ENCODE data around the gene RBFA.
"Not testable (repeated sequence)": the region's sequence is repeated elsewhere in the genome, so short reads cannot be mapped to it uniquely, and the experiment has no call there.

The RBFA gene, protein sequence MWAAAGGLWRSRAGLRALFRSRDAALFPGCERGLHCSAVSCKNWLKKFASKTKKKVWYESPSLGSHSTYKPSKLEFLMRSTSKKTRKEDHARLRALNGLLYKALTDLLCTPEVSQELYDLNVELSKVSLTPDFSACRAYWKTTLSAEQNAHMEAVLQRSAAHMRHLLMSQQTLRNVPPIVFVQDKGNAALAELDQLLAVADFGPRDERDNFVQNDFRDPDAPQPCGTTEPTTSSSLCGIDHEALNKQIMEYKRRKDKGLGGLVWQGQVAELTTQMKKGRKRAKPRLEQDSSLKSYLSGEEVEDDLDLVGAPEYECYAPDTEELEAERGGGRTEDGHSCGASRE

DNA sequence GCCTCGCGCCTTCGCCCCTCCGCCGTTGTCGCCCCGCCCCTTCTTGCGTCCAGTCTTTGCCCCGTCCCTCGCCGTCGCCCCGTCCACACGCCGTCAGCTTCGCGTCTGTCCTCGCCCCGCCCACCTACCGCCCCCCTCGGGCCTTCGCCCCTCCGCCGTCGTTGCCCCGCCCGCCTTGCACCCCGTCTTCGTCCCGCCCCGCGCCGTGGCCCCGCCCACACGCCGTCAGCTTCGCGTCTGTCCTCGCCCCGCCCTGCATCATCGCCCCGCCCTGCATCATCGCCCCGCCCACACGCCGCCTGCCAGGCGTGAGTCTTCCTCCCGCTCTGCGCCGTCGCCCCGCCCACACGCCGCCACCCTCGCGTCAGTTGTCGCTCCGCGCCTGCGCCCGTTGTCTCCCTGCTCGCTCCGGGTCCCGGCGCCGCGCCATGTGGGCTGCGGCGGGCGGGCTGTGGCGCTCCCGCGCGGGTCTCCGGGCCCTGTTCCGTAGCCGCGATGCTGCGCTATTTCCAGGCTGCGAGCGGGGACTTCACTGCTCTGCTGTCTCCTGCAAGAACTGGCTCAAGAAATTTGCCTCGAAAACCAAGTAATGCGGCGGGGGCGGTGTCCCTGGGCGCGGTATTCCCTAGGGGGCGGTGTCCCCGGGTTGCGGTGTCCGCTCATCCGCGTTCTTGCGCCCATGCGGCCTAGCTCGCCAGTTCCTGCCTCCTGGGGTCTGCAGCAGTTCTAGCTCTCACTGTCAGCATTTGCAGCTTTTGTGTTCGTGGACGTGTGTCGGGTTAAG is at the start of gene RBFA:
TSS of gene RBFA (plus strand) at position 367 of the 784 bp plus-strand sequence. CDS start at position 429, 62 bp downstream.
- DNase-seq (ENCODE audit: low read depth in 4 of 4, low spot score in 1 of 4): peak; percentile 98 to 100 (median 99)

DNA sequence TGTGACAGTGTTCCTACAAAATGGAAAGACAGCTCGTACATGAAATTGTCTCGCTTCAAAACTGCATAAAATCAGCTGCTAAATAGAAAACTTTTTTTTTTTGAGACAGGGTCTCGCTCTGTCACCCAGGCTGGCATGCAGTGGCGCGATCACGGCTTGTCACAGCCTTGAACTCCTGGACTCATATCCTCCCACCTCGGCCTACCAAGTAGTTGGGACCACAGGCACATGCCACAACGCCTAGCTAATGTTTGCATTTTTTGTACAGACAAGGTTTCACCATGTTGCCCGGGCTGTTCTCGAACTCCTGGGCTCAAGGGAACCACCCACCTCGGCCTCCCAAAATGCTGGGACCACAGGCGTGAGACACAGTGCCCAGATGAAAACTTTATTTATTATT is 49.1 kb upstream of the RBFA start:
- no peak for DNase-seq (ENCODE audit: low read depth in 4 of 4, low spot score in 1 of 4)

DNA sequence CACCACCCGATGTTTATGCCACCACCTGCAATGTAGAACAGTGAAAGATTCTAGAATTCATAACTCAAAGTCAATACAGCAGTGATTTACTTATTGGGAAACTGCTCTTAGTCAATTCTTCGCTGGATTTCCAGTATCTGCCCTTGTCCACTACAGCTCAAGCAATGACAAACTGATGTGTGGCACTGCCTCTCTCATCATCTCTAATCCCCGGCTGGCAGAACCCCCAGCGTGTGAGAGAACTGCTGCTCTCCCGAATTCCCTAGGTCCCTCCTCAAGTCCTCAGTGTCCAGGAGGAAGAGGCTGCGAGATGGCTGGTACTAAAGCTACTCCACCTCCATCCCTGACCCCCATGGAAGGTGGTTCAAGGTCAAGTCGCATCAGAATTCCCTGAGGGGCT is 47.5 kb upstream of the RBFA start:
- no peak for DNase-seq (ENCODE audit: low read depth in 4 of 4, low spot score in 1 of 4)

DNA sequence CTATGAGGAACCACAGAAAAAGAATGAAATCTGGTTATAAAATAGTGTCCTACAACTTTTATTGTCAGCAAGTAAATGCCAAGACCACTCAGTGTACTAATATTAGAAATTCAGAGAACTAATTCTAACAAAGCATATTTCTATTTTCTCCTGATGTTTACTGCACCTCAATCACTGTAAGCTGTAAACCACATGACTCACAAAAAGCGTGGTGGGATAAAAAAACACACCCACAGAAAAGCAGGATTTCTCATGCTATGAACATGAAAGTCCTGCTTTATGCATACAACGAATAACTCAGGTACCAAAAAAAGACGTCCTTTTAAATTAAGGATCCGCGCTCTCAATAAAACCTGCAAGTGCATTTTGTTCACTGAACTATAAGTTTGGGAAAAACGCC is 46.7 kb upstream of the RBFA start:
- DNase-seq (ENCODE audit: low read depth in 4 of 4, low spot score in 1 of 4): no peak

DNA sequence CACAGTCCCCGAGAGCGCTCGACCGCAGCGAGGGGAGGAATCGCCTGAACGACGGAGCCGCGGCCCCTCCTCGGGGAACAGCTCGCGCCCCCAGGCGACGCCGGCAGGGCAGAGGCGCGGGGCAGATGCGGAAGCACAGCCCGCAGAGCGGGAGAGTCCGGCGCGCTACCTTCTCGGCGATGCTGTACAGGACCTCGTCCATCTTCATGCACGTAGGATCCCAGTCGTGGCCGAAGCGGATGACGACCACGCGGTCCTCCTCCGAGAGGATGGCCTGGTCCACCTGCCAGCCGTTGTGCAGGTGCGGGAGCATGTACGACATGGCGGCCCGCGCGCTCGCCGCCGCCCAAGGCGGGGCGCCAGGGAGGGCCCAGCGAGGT is 46.2 kb upstream of the RBFA start:
- peak in 3 of 4 experiments; percentile 33 to 44 (median 33) for DNase-seq (ENCODE audit: low read depth in 4 of 4, low spot score in 1 of 4)

DNA sequence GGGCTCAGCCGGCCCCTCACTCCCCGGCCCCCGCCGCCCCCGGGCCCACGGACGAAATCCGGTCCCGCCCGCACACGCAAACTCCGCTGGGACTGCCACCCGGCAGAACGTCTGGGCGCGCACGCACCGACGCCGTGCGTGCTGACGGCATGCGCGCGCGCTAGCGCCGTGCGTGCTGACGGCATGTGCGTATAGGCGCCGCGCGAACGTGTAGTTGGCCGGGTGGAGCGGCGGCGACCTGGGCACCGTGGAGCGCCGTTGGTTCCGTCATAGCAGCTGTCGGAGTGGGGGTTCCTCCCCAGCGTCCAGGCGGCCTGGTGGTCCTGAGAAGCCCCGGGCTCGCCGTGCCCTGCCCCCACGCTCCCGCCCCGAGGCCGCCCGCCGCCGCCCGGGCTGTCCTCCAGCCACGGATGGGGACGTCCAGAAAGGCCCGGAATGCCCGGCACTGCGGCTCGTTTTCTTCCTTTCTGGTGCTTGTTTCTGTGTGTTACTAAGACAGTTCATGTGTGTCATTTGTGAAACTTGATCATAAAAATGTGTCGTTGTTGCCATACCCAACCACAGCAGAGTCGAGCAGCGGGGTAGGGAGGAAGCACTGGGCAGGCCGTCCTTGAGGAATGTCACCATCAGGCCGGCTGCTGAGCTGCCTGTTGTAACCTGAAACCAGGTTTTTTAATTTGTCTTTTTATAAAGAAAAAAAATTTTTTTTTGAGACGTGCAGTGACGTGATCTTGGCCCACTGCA is 45.6 kb upstream of the RBFA start, which contains the start of gene TXNL4A:
TSS of gene TXNL4A (minus strand) at position 113 of the 744 bp plus-strand sequence. CDS start 171 bp downstream, outside the sequence.
- peak; percentile 57 to 81 (median 69) for DNase-seq (ENCODE audit: low read depth in 4 of 4, low spot score in 1 of 4)

DNA sequence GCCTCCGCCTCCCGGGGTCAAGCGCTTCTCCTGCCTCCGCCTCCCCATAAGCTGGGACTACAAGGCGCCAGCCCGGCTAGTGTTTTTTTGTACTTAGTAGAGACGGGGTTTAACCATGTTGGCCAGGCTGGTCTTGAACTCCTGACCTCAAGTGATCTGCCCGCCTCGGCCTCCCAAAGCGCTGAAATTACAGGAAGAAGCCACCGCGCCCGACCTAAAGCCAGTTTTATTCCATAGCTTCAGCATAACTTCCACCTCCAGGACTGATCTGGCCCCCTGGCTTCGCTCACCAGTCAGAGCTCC is 45.1 kb upstream of the RBFA start:
- DNase-seq (ENCODE audit: low read depth in 4 of 4, low spot score in 1 of 4): no peak

DNA sequence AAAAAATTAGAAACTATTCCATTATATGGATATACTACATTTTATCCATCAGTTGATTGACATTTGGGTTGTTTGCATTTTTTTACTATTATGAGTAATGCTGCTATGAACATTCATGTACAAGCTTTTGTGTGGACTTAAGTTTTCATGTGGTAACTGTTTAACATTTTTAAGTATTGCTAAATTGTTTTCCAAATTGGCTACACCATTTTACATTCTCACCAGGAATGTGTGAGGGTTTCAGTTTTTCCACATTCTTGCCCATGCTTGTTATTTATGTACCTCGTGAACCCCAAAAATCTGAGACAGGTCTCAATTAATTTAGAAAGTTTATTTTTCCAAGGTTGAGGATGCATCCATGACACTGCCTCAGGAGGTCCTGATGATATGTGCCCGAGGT is 42.7 kb upstream of the RBFA start:
- no peak for DNase-seq (ENCODE audit: low read depth in 4 of 4, low spot score in 1 of 4)

DNA sequence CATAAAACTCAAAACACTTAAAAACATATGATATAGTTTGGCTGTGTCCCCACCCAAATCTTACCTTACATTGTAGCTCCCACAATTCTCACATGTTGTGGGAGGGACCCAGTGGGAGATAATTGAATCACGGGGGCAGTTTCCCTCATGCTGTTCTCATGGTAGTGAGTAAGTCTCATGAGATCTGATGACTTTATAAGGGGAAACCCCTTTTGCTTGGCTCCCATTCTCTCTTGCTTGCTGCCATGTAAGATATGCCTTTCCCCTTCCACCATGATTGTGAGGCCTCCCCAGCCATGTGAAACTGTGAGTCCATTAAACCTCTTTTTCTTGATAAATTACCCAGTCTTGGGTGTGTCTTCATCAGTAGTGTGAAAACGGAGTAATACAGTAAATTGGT is 34.5 kb upstream of the RBFA start:
- not testable (repeated sequence) for DNase-seq (ENCODE audit: low read depth in 4 of 4, low spot score in 1 of 4)

DNA sequence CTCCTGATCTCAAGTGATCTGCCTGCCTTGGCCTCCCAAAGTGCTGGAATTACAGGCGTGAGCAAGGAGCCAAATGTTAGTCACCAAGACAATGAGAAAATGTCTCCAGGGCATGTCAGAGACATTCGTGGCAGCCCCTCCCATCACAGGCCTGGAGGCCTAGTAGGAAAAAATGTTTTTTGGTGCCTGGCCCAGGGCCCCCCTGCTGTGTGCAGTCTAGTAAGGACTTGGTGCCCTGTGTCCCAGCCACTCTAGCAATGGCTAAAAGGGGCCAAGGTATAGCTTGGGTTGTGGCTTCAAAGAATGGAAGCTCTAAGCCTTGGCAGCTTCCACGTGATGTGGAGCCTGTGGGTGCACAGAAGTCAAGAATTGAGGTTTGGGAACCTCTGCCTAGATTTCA is 33.4 kb upstream of the RBFA start:
- no peak for DNase-seq (ENCODE audit: low read depth in 4 of 4, low spot score in 1 of 4)

DNA sequence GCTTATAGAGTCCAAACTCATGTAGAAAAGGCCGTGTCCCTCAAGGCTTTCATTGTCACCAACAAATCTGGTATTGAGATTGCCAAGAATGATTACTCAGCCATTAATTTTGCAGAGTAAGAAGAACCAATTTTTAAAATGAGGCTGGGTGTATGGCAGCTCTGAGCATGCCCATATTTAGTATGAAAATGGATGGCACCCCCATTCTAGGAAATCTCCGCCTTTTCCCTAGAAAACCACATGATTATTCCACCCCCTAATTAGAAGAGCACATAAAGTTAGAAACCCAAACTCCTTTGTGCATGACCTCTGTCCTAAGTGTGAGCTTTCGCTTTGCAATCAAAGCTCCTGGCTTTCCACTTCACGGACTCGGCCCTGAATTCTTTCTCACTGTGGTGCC is 31.8 kb upstream of the RBFA start:
- DNase-seq (ENCODE audit: low read depth in 4 of 4, low spot score in 1 of 4): no peak

DNA sequence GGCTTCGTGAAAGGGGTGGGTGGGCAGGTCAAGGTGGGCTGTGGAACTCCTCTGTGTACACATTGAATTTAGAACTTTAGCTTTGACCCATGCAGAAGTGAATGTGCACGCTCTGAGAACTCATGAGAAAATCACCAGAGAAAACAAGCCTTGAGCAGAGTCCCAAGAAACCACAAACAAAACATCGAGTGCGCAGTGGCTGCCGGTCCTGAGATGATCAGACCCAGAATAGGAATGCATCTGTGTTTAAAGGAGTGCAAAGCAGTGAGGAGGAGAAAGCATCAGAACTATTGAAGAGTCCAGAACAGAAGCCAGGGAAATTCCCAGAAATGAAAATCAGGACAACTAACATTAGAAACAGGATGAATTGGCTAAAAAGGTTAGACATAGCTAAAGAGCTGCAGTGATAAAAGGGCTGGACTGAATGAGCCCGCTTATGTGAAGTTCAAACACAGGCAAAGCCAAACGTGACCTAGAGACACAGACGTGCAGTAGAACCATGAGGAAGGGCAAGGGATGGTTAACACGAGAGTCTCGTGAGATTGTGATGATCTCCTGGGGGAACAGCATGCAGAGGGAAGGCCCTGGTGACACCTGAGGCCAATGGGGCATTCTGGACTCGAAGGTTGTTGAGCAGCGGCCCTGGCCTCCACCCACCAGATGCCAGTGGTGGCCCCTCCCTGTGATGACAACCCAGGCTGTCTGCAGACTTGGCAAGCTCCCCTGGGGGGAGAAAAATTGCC is 29.5 kb upstream of the RBFA start:
- DNase-seq (ENCODE audit: low read depth in 4 of 4, low spot score in 1 of 4): no peak

DNA sequence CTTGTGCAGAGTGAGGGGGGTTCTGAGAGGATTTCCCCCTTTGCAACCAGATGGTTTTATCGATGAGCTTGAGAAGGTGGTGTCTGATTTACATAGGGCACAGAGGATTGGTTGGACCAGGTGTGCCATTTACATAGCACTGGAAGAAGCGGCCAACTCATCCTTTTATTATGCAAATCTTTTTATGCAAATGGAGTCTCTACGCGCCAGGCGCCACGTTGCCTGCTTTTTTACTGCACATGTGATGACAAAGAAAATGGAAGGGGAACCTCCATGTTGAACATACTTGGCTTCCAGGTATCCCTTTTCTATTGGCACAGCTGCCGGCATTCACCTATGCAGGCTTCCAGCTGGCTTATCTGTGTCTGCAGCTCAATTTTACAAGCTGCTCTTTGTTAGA is 27.5 kb upstream of the RBFA start:
- DNase-seq (ENCODE audit: low read depth in 4 of 4, low spot score in 1 of 4): no peak

DNA sequence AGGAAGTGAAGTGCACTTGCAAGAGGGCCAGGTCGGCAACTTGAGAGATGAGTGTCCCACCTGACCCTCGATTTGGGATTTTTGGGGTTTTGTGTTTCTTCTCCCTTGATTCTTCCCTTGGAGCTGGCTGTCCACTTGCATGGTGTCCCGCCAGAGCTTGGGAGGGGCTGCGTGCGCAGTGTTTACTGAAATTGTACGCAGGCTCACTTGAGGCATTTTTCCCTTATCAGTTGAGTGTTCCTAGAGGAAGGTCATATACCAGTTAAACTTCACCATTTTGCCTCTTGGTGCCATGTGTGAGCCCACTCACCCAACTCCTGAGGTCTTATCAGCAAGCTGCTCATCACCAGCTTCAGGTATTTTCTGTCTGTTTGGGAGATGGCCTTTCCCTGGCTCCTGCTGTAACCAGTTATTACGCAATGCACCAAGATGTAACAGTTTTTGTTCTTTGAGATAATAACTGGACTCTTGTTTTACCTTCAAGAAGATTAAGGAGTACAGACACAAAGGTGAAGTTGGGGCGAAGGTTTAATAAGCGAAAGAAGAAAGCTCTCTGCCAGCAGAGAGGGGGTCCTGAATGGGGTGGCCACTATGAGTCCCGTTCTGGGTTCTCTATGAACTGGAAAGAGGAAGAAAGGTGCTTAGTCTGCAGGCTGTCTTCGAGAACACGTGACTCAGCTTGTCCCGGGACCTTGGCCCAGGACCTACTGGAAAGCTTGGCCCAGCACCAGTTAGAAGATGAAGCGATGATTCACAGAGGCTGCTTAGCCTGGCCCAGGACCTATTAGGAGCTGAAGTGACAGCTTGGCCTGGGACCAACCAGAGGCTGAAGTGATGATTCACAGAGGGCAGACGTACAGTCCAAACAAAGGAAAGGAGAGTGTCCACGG is 24.3 kb upstream of the RBFA start:
- DNase-seq (ENCODE audit: low read depth in 4 of 4, low spot score in 1 of 4): no peak

DNA sequence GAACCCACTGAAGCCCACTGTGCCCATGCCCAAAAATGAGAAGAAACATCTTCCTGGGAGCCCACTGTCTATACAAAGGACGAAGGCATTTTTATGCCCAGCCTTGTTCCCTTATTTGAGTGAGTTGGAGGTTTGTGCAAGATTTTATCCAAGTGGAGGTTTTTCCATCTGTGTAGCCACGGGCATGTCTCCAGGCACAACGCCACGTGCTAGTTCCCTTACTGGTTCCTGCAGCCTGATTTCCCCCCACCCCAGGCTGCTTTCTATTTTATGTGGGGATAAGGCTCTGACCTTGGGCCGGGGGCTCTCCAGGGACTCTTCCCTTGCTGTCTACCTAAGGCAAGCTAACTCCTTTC is 23.7 kb upstream of the RBFA start:
- DNase-seq (ENCODE audit: low read depth in 4 of 4, low spot score in 1 of 4): no peak

DNA sequence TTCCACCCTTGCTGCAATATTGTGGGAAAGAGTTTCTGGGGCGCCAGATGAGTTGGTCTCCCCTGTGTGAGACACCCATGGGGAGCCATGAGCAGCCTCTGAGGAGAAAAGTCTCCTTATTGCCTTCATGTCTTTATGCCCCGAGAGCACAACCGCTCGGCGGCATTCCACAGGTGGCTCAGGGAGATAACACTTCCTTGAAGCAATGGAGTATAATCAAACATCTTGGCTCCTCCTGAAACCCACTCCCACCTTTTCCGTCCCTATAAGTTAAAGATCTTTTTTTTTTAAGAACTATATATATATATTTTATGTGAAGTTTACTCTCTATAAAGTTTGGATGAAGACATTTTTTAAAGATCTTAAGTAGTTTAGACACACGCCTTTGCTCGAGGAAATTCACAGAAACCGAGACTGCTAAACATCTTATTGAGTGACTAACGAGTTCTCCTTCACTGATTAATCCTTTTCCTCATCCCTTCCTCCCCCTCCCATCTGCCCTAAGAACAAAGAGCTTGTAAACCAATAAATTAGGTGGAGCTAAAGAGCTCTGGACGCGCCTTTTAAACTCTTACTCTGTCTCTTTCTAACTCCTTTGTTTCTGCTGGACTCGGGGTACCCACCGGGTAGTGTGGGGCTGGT is 22.6 kb upstream of the RBFA start:
- DNase-seq (ENCODE audit: low read depth in 4 of 4, low spot score in 1 of 4): not testable (repeated sequence)

DNA sequence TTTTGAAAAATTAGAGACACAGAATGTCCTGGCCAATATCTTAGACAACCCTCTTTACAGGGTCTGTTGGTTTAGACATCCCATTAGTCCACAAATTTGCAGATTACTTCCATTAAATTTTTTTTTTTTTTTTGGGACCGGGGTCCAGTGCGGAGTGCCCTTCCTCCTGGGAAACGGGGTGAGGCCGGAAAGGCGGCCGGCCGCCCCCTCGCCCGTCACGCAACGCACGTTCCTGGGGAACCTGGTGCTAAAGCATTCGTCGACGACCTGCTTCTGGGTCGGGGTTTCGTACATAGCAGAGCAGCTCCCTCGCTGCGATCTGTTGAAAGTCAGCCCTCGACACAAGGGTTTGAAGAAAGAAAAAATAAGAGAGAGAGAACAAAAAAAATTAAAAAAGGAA is 21.5 kb upstream of the RBFA start:
- DNase-seq (ENCODE audit: low read depth in 4 of 4, low spot score in 1 of 4): no peak

DNA sequence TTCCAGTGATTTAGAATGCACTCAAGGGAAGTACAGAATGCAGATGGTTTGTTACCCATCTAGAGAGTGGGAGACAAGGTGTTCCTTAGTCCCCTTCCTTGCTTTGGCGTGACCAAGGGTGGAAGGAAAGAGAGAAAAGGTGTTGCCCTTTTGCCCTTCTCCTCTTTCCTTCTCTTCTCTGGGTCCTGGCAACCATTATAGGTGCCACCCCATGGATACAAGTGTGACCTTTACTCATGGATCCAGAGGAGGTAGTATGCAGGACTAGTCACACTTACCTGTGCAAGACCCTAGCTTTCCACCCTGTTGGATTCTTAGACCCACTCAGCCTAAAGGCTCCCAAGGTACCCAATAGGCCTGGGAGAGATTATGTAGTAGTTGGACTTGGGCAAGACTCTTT is 11.6 kb upstream of the RBFA start:
- no peak for DNase-seq (ENCODE audit: low read depth in 4 of 4, low spot score in 1 of 4)

DNA sequence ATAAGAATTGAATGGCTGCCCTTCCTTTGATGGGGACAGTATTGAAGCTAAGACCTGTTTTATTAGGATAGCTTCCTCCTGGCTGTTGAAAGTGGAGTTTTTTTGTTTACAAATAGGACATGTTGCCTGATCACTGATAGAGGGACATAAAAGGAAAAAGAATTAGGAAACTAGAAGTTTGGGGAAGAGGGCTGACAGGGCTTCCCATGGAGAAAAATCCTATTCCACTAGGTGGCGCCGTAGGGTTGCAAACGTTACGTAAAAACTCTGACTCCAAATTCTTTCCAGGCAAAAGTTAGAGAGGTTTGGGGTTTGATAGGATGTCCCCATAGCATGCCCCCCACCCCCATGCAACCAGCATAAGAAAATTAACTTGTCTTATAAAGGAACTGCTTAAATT is 11.1 kb upstream of the RBFA start:
- no peak for DNase-seq (ENCODE audit: low read depth in 4 of 4, low spot score in 1 of 4)

DNA sequence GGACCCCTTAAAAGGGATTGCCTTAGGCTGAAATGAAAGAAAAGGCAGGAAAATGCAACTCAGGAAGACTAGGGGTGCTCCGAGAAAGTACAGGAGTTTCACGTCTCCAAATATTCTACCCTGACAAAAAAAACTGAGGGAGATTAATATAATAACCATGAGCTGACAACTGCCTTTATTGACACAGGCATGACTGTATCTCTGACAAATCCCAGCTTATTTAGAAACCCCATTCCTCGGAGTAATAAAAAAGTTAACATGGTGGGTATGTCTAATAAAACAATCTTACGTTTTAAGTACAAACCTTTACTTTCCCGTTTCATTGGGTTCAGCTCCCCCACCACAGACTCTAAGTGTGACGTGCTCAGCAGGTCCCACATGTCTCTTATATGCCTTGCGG is 7.9 kb upstream of the RBFA start:
- DNase-seq (ENCODE audit: low read depth in 4 of 4, low spot score in 1 of 4): no peak
